HG03432 (cell line): ENCODE data around the gene MSANTD1.
A peak's percentile ranks its signal among the peaks of the same experiment; 100 is the strongest.

Source experiments
- ATAC-seq: cut with Tn5 transposase; IDR thresholded peaks from one replicate; pipeline ENCODE4 v1.9.1; 2021; ENCODE audit warnings: mild to moderate bottlenecking, moderate library complexity; ENCODE audit not compliant: unreplicated experiment

Gene MSANTD1

DNA sequence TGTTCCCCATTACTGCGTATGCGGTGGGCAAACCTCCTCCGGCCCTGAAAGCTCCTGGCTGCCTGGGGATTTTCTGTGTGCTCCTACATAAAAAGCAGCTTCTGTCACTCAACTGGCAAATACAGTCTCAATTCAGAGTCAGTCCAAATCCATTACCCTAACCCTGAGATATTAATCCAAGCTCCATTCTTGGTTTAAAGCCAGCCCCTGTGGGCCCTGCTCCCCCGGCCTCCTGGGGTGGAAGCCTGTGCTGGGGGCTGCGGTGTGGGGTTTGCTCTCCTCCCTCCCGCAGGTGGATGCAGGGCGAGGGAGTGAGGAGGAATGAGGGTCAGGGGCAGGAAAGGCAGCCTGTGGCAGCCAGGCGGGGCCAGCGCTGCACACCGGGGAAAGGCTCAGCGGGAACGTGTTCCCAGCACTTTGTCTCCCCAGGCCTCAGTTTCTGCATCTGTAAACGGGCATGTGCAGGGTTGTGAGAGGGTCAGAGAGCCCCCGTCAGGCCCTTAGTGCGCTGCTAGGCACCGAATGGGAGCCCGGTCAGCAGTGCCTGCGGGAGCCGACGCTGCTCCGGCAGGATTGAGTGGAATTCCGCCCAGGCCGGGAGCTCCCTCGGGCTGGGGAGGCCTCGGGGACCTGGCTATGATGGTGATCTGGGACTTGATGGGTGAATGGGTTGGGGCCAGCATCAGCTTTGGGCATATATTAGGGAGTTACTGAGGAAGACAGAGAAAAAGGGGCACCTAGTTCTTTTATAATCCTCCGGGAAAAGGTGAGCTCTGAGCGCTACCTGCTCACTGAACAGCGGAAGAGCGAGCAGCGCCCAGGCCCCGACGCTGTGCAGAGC, 37.6 kb downstream of the MSANTD1 start:
- no peak for ATAC-seq

DNA sequence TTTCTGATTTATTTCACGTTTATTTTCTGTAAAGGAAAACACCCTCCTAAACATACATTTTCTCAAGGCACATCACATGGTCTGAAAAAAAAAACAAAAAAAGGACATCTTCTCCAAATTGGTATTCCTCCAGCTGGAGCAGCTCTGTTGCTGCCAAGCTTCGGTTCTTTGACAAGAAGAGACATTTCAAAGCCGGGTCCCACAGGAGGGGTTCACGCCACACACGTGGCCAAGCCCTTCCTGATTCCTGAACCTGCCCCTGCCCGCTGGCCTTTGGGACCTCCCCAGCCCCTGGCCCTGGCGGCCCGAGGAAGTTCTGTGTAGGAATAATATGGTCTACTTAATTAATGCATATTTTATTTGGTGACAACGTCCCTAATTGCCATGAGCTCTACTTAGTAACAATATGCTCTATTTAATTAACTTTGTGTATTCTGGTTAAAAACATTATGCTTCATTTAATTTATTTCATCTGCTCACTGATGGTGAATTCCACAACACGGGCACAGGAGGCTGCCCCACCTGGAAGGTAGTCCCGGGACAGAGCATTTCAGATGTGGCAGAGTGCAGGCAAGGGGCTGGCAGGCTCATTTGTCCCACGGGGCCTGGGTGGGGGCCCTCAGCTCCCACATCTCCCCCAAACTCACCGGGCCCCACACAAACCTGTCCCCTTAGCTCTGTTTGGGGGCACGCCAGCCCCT, 38.5 kb downstream of the MSANTD1 start:
- ATAC-seq, result no peak

GRCh38 chr4:3287972-3288570, 39.1 kb downstream of the MSANTD1 start:
- no peak for ATAC-seq

GRCh38 chr4:3288571-3289094, 39.7 kb downstream of the MSANTD1 start:
- no peak for ATAC-seq

DNA sequence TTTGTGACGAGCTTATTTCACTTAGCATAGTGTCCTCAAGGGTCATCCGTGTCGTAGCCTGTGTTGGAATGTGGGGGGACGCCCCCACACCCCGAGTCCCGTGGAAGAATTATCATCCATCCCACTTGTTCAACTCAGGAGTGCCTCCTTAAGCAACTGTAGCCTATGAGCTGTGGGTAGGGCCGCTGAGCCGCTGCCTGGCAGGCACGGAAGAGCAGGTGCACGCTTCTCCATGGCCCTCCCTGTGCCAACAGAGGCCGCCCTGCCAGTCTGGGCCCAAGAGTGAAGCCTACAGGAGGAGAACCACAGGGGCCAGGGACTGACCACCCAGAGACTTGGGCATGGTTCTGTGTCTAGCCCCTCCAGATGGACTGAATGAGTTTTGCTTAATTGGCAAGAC, 41.5 kb downstream of the MSANTD1 start:
- no peak for ATAC-seq

DNA sequence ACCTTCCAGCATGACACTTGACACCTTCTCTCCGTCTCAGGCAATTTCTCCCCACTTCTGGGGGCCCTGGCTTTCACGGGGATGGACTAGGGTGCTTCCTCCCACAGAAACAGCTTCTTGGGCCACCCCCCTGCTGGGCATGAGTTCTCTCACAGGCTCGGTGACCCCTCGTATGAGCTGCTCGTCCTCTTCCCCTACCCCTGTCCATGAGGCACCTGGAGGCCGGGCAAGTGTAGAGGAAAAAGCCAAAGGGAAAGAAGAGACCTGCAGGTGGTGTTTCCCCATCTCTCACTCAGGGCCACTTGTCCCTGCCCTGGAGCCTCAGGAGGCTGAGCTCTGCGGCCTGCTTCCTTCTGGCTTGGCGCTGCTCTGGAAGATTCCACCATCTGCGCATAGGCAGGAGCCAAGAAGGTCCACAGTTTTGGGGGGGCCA, 41.9 kb downstream of the MSANTD1 start:
- no peak for ATAC-seq

DNA sequence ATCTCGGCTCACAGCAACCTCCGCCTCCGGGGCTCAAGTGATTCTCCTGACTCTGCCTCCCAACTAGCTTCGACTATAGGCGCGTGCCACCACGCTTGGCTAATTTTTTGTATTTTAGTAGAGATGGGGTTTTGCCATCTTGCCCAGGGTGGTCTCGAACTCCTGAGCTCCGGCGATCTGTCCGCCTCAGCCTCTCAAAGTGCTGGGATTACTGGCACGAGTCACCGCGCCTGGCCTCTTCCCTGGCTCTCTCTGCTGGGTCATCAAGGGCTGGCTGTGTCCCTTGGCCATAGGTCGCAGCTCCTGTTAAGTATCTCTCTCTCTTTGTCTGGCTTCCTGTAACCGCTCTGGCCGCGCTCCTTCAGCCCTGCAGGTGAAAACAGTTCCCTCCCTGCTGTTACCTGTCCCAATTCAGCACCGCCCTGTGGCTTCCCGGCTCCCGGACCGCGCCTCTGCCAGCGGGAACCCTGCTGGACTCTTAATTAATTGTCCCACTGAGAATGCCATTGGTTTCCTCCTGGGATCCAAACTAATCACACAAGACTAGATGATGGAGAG, 42.5 kb downstream of the MSANTD1 start:
- no peak for ATAC-seq

GRCh38 chr4:3291969-3292570, 43.1 kb downstream of the MSANTD1 start:
- ATAC-seq, result peak; percentile 27

- ATAC-seq, result peak; percentile 85
These were observed 43.8 kb downstream of the MSANTD1 start, which contains the start of gene RGS12 for GRCh38 chr4:3292571-3293400. Gene RGS12, plus strand, starts transcription at chr4:3293021. Its CDS starts 23,150 bp downstream, at chr4:3316171.

DNA sequence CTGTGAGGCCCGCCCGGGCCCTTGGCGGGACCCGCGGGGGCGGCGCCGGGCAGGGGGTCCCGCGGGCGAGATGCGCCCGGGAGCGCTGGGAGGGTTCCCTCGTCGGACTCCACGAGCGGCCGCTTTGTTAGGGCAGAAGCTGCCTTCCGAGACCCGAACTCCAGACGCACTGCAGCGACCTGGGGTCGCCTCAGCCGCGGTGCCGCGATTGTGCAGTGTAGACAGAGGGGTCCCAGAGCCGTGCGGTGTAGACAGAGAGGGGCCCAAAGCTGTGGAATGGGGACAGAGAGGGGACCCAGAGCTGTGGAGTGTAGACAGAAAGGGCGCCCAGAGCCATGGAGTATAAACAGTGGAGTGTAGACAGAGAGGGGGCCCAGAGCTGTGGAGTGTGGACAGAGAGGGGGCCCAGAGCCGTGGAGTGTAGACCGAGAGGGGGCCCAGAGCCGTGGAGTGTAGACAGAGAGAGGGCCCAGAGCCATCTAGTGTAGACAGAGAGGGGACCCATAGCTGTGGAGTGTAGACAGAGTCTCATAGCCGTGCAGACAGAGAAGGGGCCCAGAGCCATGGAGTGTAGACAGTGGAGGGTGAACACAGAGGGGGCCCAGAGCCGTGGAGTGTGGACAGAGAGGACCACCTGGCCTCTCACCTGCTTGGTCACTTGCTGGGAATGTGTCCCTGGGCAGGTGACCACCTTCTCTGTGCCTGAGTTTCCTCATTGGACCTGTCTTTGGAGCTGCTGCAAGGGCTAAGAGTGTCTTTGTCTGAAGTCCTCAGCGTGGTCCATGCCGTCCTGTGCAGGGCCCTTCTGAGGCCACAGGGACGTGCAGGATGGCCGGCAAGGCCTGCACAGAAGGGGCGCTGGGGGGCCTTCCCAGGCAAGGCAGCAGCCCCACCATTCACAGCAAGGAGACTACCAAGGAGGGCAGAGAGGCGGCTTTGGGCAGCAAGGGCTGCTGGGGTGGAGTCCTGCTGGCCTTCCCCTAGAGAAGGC, 44.7 kb downstream of the MSANTD1 start:
- ATAC-seq, result no peak

GRCh38 chr4:3294401-3295241, 45.7 kb downstream of the MSANTD1 start:
- ATAC-seq, result no peak

- ATAC-seq, result no peak
These were observed 47.1 kb downstream of the MSANTD1 start for GRCh38 chr4:3295837-3296624.

- no peak for ATAC-seq
These were observed 47.7 kb downstream of the MSANTD1 start for GRCh38 chr4:3296651-3297050.

GRCh38 chr4:3297066-3297859, 48.3 kb downstream of the MSANTD1 start:
- no peak for ATAC-seq

DNA sequence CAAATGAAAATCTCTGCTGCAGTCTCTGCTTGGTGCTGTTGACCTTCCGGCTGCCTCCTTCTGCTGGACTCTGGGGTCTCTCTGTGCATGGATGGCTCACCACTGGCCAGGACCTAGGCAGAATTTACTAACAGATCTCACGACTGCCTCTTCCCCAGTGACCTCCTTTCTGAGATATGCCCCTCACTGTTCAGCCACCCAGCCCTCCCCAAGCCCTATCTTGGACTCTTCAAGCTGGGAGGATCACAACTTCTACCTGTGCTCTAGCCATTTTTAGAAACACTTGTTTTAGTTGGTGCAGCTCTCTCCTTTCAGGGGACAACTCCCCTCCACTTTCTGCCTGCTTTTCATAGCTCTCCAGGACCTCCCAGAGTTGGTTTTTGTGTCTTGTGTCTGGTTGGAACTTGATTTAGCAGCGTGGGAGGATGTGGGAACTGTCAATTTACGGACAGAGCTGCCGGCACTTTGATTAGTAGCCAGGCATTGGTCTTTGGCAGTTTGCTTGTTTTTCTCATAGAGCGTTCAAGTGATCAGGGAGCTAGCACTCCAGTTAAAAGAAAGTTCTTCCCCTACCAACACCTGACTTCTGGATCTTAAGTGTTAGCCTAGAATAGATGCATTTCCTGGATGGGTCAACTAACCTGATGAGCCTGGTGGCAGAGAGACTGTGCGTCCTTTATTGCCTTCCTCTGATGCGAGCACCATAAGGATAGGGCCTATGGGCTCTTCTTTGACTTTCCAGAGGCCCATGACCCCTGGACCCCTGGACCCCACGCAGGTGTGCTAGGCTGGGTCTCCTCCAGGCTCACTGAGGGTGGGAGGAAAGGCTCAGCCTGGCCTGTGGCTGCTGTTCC, 50.4 kb downstream of the MSANTD1 start:
- ATAC-seq, result no peak
